Superior temporal gyrus (tissue), 1 donor: Measurements from ENCODE around the gene LRBA.

Experiments
- DNase-seq: peaks from one replicate; pipeline ENCODE4 v3.0.0-alpha.2; 2016; ENCODE audit errors: extremely low spot score

LRBA gene

DNA sequence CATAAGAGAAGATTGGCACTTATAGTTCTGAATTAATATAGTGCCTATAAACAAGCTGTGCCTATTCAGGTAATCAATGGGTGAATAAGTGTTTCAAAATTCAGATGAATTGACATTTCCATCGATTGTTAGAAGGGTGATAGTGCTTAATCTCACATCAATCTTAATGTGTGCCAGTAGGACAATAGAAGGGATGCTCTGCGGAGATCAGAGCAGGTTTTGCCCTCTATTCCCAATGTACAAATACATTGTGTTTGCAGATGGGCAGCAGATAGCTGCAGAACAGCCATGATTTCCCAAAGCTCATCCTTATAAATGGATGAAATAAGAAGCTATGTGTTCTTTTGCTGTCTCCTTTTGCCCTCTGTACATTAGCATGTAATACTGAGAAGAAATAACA lies 425.9 kb downstream of the LRBA start:
- DNase-seq: no peak

DNA sequence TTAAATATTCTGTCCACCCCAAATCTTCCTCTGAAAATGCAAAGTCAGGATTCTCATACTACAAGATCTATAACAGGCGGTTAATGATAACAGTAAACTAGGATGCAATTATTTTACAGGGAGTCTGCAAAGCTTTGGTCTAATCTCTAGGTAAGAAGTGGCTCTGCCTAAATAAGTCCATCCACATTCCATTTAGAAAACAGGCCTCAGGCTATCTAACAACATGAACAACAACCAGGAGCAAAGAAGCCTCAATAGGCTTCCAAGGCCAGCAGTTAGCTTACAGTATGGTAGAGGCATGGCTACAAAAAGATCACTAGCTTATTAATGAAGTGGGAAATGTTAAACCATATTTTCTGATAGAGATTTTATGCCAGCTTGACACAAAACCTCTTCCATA lies 426.8 kb downstream of the LRBA start:
- no peak for DNase-seq

DNA sequence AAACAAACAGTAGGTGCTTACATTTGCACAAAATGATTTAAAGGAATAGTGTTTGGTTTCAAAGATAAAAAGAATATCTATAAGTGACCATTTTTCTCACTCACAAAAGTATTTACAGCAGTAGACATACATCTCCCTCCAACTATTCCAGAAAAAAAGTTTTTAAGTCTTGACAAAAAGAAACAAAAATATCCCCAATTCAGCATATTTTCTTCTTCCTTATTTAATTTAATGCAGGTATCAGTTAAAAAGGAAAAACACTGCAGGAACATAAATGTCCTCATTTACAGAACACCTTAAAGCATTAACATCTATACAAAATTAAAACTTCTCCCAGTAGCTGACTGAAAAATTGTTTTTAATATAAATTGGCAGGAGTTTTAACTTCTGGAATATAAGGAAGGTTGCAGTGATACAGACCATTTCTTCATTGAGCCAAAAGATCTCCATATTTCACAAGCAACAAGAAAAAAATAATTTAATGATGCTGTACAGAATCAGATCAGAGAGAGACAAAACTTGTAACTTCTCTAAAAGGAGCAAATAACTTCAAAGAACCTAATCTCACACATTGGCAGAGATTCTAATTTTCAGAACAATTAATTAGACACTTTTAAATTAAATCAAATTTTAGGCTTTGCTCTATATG lies 428.8 kb downstream of the LRBA start:
- no peak for DNase-seq

DNA sequence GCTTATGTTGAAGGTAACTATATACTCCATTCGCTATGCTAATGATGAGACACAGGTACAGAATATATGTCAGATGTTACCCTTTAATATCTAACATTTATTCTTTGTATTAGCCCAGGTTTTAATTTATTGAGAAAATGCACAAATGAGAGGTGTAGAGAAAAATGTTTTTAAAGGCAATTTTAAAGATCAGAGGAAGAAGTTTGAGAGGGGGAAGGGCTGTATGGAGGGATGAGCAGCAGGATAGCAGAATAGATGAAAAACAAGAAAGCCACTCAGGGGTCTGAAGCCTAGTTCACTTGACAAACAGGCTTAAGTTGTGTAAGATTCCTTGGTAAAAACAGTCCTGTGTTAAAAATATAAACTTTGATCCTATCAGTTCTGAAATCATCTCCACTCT lies 429.5 kb downstream of the LRBA start:
- no peak for DNase-seq

DNA sequence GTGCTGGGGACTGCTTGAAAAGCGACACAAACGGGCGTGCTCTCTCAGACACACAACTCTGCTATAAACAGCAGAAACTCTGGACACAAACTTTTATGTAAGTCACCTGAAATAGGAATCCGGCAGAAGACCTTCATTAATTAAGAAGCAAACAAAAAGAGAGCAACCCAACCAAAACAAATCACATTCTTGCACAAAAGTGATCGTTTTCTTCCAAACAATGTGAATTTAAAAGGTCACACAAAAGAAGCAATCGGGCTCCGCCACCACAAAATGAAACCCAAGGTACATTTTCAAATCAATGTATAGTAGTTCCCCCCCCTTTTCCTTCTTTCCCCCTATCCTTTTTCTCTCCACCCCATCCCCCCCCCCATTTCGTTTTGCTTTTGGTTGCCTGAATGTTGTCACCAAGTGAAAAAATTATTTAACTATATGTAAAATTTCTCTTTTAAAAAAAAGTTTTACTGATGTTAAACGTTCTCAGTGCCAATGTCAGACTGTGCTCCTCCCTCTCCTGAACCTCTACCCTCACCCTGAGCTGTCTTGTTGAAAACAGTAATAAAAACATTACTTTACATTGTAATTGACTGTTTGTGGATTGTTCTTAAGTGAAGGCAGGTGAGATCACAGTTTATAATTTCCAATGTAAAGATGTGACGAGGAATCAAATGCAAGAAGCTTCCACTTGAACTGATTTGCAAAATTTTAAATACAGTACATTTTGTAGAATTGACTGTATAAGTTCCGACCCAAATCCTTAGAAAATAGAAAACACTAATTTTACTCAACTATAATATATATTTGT lies 430.8 kb downstream of the LRBA start:
- DNase-seq: no peak

DNA sequence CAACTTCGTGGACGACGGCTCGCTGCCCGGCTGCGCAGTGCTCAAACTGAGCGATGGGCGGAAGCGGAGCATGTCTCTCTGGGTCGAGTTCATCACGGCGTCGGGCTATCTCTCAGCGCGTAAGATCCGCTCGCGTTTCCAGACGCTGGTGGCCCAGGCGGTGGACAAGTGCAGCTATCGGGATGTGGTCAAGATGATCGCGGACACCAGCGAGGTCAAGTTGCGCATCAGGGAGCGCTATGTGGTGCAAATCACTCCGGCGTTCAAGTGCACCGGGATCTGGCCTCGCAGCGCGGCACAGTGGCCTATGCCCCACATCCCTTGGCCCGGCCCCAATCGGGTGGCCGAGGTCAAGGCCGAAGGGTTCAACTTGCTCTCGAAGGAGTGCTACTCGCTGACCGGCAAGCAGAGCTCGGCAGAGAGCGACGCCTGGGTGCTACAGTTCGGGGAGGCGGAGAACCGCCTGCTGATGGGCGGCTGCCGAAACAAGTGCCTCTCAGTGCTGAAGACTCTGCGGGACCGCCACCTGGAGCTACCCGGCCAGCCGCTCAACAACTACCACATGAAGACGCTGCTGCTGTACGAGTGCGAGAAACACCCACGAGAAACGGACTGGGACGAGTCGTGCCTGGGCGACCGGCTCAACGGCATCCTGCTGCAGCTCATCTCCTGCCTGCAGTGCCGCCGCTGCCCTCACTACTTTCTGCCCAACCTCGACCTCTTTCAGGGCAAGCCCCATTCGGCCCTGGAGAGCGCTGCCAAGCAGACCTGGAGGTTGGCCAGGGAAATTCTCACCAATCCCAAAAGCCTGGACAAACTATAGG lies 431.6 kb downstream of the LRBA start:
- no peak for DNase-seq

DNA sequence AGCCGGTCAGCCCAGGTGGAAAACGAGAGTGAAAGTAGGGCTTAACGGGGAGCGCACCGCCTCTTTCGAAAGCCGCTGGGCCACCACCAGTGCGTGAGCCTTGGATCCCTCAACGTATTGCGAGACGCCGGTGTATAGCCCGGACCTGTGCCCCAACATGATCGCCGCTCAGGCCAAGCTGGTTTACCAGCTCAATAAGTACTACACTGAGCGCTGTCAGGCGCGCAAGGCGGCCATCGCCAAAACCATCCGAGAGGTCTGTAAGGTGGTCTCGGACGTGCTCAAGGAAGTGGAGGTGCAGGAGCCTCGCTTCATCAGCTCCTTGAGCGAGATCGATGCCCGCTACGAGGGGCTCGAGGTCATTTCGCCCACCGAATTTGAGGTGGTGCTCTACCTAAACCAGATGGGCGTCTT lies 432.2 kb downstream of the LRBA start:
- no peak for DNase-seq

DNA sequence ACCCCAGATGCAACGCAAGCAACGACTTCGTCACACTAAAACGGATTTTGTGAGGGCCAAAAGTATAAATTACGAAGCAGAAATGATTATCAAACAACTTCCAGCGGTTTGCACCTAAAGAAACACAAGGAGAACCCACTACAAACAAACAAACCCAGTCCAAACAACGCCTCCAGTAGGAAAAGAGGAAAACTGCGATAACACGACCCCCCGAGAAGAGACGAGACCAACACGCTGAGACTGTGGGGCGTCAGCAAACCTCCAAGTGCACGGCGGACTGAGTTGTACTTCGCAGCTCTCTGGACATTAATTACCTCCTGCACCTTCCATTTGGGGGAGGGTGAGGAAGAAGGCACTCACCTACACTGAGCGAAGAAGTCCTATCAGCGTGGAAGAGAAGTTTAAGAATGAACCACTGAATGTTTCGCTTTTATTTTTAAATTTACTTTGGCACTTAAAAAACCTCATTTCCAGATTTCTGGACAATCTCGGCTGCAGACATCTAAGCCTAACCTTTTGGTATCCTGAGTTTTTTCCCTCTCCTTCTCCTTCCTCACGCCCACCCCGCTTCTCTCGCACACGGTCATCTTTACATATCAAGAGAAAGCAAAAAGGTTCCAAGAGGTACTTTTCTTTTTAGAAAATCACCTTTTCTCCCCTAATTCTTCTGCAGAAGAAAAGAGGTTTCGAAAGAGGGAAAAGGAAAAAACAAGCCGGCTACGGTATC lies 432.8 kb downstream of the LRBA start, which contains the start of gene MAB21L2:
Gene MAB21L2, plus strand, starts transcription at position 6 of the 727 bp plus-strand sequence. CDS start 879 bp downstream, outside the sequence.
- no peak for DNase-seq

DNA sequence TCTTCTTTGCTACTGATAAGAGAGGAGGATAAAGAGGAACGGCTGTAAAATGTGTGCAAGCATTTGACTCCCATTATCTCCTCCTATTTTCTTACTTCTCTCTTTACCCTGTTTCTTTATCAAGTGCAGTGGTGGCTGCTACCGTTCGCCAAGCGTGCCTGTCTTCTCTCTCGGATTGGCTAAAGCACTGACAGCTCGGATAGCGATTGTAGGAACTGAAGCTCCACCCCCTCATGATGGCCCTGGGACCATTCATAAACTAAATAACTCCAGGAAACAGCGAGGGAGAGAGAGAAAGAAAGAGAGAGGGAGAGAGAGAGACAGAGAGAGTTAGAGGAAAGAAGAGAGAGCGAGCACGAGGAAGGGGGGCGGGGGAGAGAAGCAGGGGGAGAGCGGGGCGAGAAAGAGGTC lies 433.4 kb downstream of the LRBA start:
- DNase-seq: no peak

DNA sequence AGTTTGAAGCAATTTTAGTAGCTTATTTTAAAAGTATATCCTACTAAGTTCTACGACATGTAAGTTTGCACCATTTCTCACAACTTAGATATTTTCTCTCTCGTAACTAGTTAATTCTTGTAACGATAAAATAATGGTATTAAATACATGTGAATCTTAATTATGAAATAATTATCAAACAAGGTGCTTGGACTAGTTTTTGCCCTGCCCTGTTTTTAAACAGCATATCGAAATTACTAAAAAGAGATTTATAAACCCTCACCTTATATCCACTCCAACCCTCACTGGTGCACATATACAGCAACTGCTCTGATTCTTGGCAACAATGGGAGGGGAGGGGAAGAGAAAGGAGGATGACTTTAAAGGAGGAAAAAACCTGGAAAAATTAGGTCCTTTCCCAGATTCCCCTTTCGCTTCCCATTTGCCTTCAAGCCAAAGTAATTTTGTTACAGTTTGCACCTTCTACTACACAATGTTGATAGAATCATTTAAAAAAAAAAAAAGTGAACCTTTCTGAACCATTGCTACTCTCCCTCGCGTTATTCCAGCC lies 434.0 kb downstream of the LRBA start:
- no peak for DNase-seq

DNA sequence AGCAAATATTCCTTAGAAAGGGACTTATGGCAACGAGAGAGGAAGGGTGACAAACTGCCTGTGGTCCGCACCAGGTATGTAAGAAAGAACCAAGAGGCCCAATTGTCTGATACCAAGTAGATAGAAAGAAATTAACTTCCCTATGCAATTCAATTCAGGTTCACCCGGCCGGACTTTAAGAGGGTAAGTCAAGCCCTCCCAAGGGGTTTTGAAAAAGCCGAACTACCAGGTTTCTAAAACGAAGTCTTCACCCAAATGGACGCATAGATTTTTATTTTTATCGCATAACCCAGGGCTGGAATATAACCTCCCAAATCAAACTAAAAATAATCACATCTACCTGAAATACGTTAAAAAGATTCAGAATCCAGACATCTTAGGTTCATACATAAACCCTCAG lies 434.8 kb downstream of the LRBA start:
- DNase-seq: no peak

DNA sequence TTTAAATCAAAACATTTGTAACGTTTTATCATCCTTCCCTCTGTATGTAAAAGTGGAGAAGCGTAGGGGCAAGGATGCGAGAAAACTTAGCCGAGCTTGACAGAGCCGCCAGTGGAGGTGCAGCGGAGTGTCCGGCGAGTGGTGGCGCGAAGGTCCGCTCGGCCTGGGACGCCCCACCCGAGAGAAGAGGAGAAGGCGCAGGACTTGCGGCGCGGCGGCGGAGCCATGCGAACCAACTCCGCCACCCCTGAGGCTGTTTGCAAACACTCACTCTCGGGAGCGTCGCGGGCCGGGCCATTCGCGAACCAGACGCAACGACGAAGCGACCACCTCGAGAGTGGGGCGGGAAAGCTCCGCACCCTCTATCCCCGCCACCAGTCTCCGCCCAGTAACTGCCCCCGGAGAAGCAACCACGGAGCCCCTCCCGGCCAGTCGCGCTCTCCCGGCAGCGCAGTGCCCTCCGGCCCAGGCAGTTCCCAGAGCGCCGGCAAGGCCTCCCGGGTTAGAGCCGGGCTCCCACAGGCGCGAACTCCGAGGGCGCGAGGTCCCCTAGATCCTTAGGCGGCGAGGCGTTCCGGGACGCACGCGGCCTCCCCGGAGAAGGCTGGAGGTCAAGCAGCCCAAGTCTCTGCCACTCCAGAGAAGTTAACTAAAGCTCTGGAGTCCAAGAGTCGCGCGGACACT lies 435.4 kb downstream of the LRBA start:
- no peak for DNase-seq

DNA sequence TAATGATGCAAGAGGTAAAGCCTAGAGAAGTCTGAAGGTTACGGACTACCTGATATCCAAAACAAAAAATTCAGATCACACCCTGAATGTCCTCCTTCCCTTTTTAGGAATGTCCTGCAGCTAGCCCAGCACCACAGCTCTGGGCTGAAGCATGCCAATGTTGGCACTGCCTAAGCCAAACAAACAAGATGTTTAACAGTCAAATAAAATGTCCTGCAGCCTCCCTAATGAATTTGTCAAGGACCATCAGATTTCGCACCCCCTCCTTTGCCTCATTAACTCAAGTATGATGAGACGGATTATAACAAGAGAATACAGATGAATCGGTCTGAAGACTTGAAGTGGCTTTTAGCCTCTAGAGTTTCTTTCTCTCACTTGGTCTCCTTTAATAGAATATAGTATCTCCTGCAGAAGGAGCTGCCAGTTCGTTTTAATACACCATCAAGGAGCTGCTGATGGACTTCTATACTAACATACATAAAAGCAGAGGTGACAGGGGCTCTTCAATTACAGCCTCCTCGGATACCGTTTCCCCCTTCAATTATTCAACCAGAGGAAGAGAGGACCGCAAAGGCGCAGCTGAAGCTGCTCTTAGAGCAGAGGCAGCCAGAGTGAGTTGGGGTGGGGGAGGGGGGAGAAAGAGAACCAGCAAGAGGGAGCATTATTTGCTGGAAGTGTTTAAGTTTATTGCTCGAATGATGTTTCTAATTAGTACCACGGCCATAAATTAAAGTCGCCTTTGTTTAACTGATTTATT lies 436.2 kb downstream of the LRBA start:
- no peak for DNase-seq

DNA sequence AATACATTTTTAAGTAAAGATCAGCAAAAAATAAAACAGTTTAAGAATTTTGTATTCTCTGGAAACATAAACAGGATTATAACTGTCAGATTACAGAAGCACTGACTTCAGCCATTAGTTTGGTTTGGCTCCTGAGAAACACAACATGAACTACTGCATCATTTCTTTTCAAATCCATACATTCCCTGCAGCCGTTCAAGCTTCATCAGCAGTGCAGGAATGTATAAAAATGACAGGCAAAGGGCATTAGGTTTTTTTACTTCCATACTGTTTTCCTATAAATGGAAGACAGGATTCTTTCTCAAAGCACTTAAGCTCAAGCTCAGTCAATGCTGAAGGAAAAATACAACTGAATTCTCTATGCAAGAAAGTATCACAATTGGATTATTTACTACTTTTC lies 437.3 kb downstream of the LRBA start:
- no peak for DNase-seq

DNA sequence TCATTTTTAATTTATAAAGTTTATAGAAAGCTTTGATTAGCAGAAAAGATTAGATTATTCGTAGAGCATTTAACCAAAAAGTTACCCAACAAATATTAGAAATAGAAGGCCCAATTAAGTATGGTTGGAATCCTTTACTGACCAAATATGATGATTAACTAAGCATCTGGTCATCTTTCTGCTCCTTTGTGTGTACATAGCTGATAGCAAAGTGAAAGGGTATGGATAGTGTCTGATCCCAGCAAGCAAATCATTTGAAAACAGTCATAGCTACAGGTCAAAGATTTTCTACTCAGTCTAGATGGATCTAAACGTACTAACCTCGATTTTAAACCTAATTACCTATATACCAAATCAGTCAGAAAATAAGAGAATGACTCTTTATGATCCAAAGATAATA lies 440.4 kb downstream of the LRBA start:
- no peak for DNase-seq

DNA sequence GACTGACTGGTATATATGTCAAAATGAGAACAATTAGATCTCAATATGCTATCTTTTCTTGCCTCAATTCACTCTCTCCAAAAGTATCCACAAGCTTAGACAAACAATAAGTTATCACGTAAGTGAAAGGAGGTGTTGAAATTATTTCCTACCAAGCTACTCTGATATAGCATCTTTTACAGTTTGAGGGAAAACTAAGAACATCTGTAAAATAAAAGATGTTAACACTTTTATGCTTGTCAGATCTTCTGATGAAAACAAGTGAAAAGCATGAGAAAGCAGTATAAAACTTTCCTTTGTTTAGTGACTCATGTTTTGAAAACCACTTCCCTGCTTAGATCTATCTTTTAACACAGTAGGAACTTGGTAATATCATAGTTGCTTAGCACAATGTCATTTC lies 441.6 kb downstream of the LRBA start:
- no peak for DNase-seq

DNA sequence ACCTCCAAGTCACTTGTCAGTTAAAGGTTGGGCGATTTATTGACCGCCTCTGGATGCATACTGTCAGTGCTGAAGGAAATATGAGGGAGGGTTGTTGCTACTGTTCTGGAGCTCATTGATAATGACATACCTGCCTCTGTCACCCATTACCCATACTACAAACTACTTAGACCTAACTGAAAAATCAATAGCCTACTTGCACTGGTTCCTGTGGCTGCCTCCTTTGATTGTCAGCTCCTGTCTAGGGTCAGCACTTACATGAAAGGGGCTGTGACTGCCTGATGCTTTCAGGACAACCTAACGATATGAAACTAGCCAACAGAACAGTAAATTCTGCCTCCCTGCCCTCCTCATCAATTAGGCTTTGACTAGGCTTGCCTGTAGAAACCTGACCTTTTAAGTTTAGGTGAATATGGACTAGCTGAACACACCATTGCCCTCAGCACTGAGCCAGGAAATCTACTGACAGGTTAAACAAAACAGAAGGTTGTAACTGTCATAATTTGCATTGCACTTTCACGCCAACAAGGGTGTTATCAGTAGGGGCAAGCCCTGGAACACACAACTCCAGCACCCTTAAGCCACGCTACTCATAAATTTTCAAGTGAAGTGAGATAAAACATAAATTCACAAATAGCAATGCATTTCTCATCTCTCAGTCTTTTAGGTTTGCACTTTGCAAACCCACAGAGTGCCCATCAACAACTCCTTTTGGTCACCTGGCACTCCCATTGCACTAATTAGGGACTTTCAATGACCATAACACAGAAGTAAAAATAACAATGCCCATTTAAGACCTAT lies 442.2 kb downstream of the LRBA start:
- DNase-seq: no peak

DNA sequence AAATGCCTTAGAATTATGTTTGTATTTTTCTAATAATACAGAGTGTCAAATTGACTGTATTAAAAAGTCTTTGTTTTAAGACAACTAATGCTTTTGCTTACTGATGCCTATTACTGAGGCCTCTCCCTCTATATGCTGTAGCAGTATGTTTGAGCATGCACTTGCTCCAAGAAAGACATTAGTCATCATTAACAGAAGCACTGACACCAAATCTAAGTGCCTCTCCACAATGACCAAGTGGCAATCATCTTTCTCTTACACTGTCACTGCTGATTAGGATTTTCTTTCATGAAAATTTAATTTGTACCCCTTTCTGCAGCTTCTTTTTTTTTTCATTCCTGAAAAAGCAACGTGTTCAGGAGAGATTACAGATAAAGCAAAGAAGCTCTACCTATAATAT lies 444.2 kb downstream of the LRBA start:
- no peak for DNase-seq

DNA sequence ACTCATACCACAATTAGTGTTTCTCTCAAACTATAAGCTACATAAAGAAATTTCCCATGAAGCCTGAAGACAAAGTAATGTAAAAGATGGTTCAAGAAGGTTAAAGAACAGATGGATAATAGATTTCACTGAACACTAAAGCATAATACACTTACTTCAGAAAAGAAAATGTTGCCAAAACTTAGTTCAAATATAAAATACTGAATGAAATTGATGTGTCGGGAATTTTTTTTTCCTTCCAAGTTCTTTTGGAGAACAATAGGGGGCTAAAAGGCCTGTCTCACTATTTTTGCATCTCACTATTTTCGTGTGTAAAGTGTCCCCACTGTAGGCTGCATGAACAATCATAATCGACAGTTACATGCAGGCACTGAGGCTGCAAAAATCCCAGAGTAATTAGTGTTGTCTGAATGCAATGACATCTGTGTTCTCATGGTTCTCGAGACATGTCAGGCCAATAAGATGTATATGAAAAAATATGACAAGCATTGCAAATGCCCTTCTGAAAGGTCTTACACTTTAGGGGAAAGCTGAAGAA lies 445.0 kb downstream of the LRBA start:
- no peak for DNase-seq
